ENCODE data around the gene RPS6KA2.

The RPS6KA2 gene

DNA sequence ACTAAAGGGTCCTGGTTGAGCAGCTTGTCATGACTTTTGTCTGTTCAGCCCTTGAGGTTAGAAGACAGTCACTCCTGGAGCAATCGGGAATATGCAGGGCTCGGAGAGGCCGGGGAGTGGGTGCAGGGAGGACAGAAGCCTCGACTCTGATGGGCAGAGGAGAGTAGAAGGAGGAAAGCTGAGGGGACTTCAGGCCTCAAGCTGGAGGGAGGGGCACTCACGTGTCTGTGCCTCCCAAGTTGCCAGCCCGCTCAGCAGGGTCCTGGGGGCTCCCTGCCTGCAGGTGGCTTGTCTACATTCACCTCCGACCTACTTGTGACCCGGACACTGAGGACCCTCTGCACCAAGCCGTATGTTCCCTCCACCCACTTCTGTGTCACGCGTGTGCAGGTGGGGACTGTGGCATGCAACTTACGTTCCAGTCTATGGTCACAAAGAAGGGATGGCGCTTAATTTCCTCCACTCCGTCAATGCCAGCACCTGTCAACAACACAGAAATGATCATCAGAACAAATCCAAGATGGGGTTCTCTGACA, 157.6 kb downstream of the RPS6KA2 start:
- no peak for DNase-seq (ENCODE audit: low read depth in 3 of 3)

- DNase-seq (ENCODE audit: low read depth in 3 of 3) = no peak
Measured at GRCh38 chr6:166467436-166468000, 159.5 kb downstream of the RPS6KA2 start.

DNA sequence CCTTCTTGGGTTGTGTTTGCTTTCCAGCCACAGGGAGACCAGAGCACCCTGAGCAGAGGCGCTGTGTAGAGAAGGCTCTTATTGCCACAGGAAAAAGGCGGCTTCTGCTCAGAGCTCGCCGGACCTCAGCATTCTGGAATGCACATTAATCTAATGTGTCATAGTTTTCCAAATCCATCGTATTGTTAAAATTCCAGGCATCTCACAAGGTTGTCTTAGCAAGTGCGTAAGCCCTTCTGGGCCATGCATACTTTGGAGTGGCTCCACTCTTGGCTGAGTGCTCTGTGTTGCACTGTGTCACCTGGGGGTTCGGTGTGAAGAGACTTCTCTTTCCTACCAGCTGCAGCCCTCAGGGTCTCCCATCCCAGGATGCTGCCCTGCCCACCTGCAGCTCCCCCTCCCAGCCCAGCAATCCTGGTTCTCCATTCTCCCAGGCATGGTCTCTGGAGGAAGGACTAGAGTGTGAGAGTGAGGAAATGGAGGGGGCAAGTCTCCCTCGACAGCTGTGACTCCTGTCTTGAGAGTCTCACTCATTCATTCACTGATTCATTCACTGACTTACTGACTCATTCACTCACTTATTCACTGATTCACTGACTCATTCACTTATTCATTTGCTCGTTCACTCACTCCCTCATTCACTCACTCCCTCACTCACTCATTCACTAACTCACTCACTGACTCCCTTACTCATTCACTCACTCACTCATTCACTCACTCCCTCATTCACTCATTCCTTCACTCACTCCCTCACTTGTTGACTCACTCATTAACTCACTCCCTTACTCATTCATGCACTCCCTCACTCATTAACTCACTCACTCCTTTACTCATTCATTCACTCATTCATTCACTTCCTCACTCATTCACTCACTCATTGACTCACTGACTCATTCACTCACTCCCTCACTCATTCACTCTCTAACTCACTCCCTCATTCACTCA, 160.6 kb downstream of the RPS6KA2 start:
- no peak for DNase-seq (ENCODE audit: low read depth in 3 of 3)

DNA sequence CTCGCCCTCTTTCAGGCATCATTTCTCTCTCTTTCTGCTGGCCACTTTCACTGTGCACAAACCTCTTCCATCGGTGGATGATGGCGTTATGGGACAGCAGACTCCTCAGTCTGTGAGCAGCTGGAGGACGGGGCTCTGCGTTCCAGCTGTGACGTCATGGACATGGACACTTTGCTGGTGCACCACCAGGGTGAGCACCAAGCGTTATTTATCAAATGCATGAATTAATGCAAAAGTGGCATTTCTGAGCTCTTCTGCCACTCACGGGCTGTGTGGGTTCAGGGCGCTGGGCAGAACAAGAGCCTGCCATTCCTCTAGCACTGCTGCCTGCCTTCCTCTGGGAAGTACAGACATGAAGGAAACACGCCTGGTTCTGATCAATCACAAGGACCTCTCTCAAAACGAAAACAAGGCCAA, 161.4 kb downstream of the RPS6KA2 start:
- no peak for DNase-seq (ENCODE audit: low read depth in 3 of 3)

DNA sequence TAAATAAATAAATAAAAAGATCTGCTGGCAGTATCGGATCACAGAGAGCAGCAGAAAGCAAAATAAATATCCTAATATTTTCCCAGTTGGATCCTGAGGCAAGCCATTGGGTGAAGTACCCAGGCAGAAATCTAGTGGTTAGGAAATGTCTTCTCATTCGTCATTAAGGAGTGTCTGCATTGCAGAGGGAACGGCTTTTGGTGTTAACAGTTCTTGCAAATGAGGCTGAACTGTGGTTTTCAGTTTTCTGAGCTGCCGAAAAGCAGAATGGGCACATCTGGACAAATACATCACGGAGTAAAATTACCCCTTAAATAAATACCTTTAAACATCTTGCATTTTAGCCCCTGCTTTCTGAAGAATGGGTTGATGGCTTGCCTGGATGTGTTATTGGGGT, 162.1 kb downstream of the RPS6KA2 start:
- DNase-seq (ENCODE audit: low read depth in 3 of 3) = no peak

DNA sequence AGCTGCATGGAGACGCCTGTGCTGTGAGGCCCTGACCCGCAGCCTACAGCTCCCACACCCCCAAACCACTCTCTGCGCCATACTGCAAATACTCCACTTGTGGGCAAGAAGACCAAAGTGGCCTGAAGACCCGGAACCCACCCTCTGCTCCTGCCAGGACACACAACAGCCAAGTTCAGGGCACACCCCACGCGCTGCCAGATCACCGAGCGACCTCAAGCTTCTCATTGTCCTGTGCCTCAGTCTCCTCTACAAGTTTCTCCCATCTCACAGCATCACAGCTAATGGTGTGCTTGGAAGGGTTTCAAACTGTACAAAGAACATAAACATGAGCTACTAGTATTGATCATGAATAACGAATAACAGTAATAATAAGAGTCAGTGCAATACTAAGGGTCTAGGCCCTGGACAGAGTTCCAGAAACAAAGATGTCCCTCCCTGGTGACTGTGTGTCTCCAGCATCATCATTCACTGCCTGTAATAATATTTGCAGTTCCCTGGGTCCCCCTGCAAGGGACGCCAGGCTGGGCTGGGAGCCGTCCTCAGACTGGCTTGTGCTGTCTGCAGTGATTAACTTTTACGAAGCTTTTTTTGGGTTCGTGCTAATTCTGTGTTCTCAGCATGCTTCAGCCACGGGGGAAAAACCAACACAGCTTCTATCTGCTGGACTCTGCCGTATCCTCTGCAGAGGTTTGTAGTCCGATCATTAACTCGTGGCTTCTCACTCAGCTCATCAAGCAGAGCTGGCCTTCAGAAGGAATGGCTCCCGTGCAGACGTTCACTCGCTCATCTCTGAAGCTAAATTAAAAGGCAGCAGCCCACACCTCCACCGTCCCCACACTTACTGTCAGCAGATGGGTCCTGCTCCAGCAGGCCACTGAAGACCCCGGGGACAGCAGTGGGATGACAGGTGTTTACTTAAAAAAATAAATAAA, 162.7 kb downstream of the RPS6KA2 start:
- DNase-seq (ENCODE audit: low read depth in 3 of 3) = no peak

DNA sequence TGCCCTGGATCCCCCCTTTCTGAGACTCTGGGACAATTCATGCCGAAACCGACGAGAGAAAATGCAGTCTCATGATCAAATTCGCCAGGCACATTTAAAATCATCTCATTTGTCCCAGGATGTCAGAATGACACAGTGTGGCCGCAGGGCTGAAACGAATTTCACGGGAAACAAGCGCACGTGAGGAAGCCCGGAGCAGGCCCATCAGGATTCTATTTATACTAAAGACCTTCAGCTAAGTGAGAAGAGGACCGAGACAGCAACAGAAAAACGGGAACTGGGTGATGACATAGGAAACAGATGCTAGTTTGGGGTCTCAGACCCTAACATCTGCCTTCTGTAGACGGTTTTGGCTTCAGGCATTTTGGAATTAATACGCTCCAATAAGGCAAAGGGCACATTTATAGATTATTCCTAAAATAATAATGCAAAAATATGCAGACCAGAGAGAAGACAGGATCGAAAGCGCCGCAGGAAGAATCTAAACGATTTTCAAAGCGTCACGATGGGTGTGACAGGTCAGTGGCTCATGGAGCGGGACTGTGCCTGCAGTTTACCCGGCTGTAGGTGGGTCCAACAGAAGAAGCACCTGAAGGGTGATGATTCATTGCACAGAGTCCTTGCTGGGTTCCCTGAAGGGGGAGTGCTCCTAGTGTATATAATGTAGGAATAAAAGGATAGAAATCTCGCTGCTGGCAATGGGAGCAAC, 163.5 kb downstream of the RPS6KA2 start:
- DNase-seq (ENCODE audit: low read depth in 3 of 3) = no peak

DNA sequence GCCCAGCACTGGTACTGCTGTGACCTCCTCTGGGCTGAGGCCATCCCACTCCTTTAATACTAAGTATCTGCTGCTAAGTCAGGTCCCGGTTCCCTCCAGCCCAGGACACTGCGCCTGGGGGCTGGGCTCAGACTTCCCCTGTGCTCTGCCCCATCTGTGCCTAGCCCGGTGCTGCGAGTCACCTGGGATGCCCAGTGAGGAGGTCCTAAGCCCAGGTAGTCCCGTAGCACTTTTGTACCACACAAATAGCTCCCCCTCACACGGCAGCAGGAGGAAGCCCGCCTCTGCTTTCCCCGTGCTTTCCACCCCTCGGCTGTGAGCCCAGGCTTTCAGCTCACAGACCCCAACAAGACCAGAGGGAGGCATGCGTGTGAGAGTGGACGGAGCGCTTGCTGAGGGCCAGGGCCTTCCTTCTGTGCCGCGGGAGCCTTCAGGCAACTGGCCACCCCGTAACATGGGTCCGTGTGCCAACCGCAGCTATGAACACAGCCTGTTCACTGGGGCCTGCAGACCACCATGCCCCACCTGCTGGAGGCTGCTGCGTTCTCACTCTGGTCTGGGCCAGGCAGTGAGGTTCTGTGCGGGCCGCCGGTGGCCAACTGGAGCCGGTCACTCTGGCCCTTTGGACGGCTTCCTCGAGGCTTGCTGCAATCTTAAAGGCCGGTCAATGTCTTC, 164.5 kb downstream of the RPS6KA2 start:
- no peak for DNase-seq (ENCODE audit: low read depth in 3 of 3)

- no peak for DNase-seq (ENCODE audit: low read depth in 3 of 3)
Measured at GRCh38 chr6:166461821-166462460, 165.1 kb downstream of the RPS6KA2 start.

- DNase-seq (ENCODE audit: low read depth in 3 of 3) = no peak
Measured at GRCh38 chr6:166460473-166461437, 166.3 kb downstream of the RPS6KA2 start.

GRCh38 chr6:166459906-166460305, 167.1 kb downstream of the RPS6KA2 start:
- DNase-seq (ENCODE audit: low read depth in 3 of 3) = no peak

DNA sequence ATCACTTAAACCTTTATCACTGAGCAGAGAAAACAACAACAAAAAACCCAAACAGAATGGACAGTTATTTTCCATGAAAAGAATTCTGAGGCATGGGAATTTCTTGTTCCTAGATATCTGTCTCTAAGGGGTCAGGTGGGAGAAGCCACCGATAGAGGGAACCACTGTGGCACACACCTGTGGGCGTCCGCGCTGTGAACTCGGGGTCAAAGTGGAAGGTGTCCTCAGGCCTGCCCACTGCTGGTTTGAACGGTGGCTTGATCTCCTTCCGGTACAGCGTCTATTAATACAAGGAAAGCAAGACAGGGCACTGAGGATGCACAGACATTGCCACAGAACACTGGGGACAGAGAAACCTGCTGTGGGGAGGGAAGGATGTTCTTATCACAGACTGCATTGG, 167.8 kb downstream of the RPS6KA2 start:
- no peak for DNase-seq (ENCODE audit: low read depth in 3 of 3)

- no peak for DNase-seq (ENCODE audit: low read depth in 3 of 3)
Measured at GRCh38 chr6:166456395-166457156, 170.5 kb downstream of the RPS6KA2 start.

- no peak for DNase-seq (ENCODE audit: low read depth in 3 of 3)
Measured at GRCh38 chr6:166454692-166455515, 172.1 kb downstream of the RPS6KA2 start.

DNA sequence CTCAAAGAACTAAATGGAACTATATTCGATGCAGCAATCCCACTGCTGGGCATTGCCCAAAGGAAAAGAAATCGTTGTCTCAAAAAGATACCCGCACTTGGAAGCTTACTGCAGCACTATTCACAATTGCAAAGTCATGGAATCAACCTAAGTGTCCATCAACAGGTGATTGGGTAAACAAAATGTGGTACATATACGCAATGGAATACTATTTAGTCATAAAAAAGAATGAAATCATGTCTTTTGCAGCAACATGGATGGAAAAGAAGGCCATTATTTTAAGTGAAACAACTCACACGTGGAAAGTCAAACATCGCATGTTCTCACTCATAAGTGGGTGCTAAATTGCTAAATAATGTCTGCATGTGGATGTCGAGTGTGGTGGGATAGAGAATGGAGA, 173.4 kb downstream of the RPS6KA2 start:
- DNase-seq (ENCODE audit: low read depth in 3 of 3) = no peak

DNA sequence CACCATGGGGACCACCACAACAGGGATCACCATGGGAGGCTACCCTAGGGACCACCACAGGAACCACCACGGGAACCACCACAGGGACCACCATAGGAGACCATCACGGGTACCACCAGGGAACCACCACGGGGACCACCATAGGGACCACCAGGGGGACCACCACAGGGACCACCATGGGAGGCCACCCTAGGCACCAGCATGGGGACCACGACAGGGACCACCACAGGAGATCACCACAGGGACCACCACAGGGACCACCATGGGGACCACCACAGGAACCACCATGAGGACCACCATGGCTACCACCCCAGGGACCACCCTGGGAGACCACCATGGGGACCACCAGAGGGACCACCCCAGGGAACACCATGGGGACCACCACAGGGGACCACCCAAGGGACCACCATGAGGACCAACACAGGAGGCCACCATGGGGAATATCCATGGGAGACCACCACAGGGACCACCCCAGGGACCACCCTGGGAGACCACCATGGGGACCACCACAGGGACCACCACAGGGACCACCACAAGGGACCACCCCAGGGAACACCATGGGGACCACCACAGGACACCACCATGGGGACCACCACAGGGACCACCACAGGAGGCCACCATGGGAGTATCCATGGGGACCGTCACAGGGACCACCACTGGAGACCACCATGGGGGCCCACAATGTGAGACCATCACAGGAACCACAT, 176.7 kb downstream of the RPS6KA2 start:
- DNase-seq (ENCODE audit: low read depth in 3 of 3) = no peak

- no peak for DNase-seq (ENCODE audit: low read depth in 3 of 3)
Measured at GRCh38 chr6:166449641-166450040, 177.4 kb downstream of the RPS6KA2 start.

Data from stimulated activated CD4-positive, alpha-beta T cell treated with anti-CD3 and anti-CD28 coated beads, TNF-alpha, amount 100 ng/mL, for 24 hours (primary cell).